ENCODE data around the gene TEKT4. TPM values are rescaled to one million over a fixed set of nuclear protein-coding genes. Genes with fewer than 3 reads are reported as not detected.
"Not testable (repeated sequence)": the region's sequence is repeated elsewhere in the genome, so short reads cannot be mapped to it uniquely, and the experiment has no call there.

Gene TEKT4
- total and polyA plus RNA-seq, 4 donors: 0.69 to 3.8 (median 2.4) TPM

GRCh38 chr2:94875820-94876522, 4.7 kb downstream of the TEKT4 start:
- H3K9me3 ChIP-seq (ENCODE audit: control insufficient read depth, insufficient read depth, low read length): no peaks in the 10 kb centered on the region
- H3K4me1 ChIP-seq (ENCODE audit: control insufficient read depth, insufficient read depth, low read length): peaks cover 23% of the 10 kb centered on the region
- H3K4me3 ChIP-seq (ENCODE audit: low read depth, low read length): no peak overlapping the region
- H3K36me3 ChIP-seq (ENCODE audit: control insufficient read depth, insufficient read depth, low read length): no peaks in the 10 kb centered on the region
- no peak overlapping the region for H3K27ac ChIP-seq (ENCODE audit: low read depth, low read length)
- DNase-seq (ENCODE audit: low read depth in 4 of 6, low spot score in 6 of 6): no peak
- H3K27me3 ChIP-seq (ENCODE audit: control insufficient read depth, insufficient read depth, low read length): peaks cover 20% of the 10 kb centered on the region
- 72% methylated on average over 14 of the region's 17 CpGs for WGBS (ENCODE audit: insufficient coverage)

- Histone ChIP-seq H3K4me1 (ENCODE audit: control insufficient read depth, insufficient read depth, low read length) (peaks cover 17% of the 10 kb centered on the region), H3K4me3 (ENCODE audit: low read depth, low read length) (no peak overlapping the region), H3K36me3 (ENCODE audit: control insufficient read depth, insufficient read depth, low read length) (no peaks in the 10 kb centered on the region), H3K9me3 (ENCODE audit: control insufficient read depth, insufficient read depth, low read length) (no peaks in the 10 kb centered on the region), H3K27me3 (ENCODE audit: control insufficient read depth, insufficient read depth, low read length) (peaks cover 14% of the 10 kb centered on the region), H3K27ac (ENCODE audit: low read depth, low read length) (no peak overlapping the region)
- no peak for DNase-seq (ENCODE audit: low read depth in 4 of 6, low spot score in 6 of 6)
- WGBS (ENCODE audit: insufficient coverage): 95% methylated on average over 15 of the region's 16 CpGs
Measured at GRCh38 chr2:94876523-94876863, 5.3 kb downstream of the TEKT4 start.

- no peak for DNase-seq (ENCODE audit: low read depth in 4 of 6, low spot score in 6 of 6)
- Histone ChIP-seq H3K36me3 (ENCODE audit: control insufficient read depth, insufficient read depth, low read length) (no peaks in the 10 kb centered on the region), H3K4me1 (ENCODE audit: control insufficient read depth, insufficient read depth, low read length) (peaks cover 11% of the 10 kb centered on the region), H3K27ac (ENCODE audit: low read depth, low read length) (no peak overlapping the region), H3K9me3 (ENCODE audit: control insufficient read depth, insufficient read depth, low read length) (no peaks in the 10 kb centered on the region), H3K4me3 (ENCODE audit: low read depth, low read length) (no peak overlapping the region), H3K27me3 (ENCODE audit: control insufficient read depth, insufficient read depth, low read length) (peaks cover 9% of the 10 kb centered on the region)
- WGBS (ENCODE audit: insufficient coverage): 84% methylated on average over 5 of the region's 5 CpGs
Measured at GRCh38 chr2:94877129-94877528, 5.9 kb downstream of the TEKT4 start.

- not testable (repeated sequence) for H3K9me3 ChIP-seq (ENCODE audit: control insufficient read depth, insufficient read depth, low read length); H3K27me3 ChIP-seq (ENCODE audit: control insufficient read depth, insufficient read depth, low read length); H3K36me3 ChIP-seq (ENCODE audit: control insufficient read depth, insufficient read depth, low read length); H3K4me3 ChIP-seq (ENCODE audit: low read depth, low read length); H3K4me1 ChIP-seq (ENCODE audit: control insufficient read depth, insufficient read depth, low read length); H3K27ac ChIP-seq (ENCODE audit: low read depth, low read length); DNase-seq (ENCODE audit: low read depth in 4 of 6, low spot score in 6 of 6)
- 83% methylated on average over 7 of the region's 7 CpGs for WGBS (ENCODE audit: insufficient coverage)
Measured at GRCh38 chr2:94878575-94878974, 7.3 kb downstream of the TEKT4 start.

- 88% methylated on average over 9 of the region's 9 CpGs for WGBS (ENCODE audit: insufficient coverage)
- Histone ChIP-seq H3K4me3 (ENCODE audit: low read depth, low read length) (no peak overlapping the region), H3K36me3 (ENCODE audit: control insufficient read depth, insufficient read depth, low read length) (no peaks in the 10 kb centered on the region), H3K27ac (ENCODE audit: low read depth, low read length) (no peak overlapping the region), H3K27me3 (ENCODE audit: control insufficient read depth, insufficient read depth, low read length) (no peaks in the 10 kb centered on the region), H3K9me3 (ENCODE audit: control insufficient read depth, insufficient read depth, low read length) (no peaks in the 10 kb centered on the region), H3K4me1 (ENCODE audit: control insufficient read depth, insufficient read depth, low read length) (peaks cover 3% of the 10 kb centered on the region)
- no peak for DNase-seq (ENCODE audit: low read depth in 4 of 6, low spot score in 6 of 6)
Measured at GRCh38 chr2:94879314-94879981, 8.2 kb downstream of the TEKT4 start.

GRCh38 chr2:94879982-94880377, 8.8 kb downstream of the TEKT4 start:
- Histone ChIP-seq H3K27me3 (ENCODE audit: control insufficient read depth, insufficient read depth, low read length) (no peaks in the 10 kb centered on the region), H3K4me1 (ENCODE audit: control insufficient read depth, insufficient read depth, low read length) (no peaks in the 10 kb centered on the region), H3K36me3 (ENCODE audit: control insufficient read depth, insufficient read depth, low read length) (no peaks in the 10 kb centered on the region), H3K9me3 (ENCODE audit: control insufficient read depth, insufficient read depth, low read length) (no peaks in the 10 kb centered on the region), H3K27ac (ENCODE audit: low read depth, low read length) (no peak overlapping the region), H3K4me3 (ENCODE audit: low read depth, low read length) (no peak overlapping the region)
- DNase-seq (ENCODE audit: low read depth in 4 of 6, low spot score in 6 of 6): no peak
- WGBS (ENCODE audit: insufficient coverage): 93% methylated on average over 11 of the region's 11 CpGs

- H3K27me3 ChIP-seq (ENCODE audit: control insufficient read depth, insufficient read depth, low read length): no peaks in the 10 kb centered on the region
- no peaks in the 10 kb centered on the region for H3K9me3 ChIP-seq (ENCODE audit: control insufficient read depth, insufficient read depth, low read length)
- 74% methylated on average over 8 of the region's 8 CpGs for whole genome bisulfite sequencing (ENCODE audit: insufficient coverage)
- no peak overlapping the region for H3K27ac ChIP-seq (ENCODE audit: low read depth, low read length)
- no peak for DNase-seq (ENCODE audit: low read depth in 4 of 6, low spot score in 6 of 6)
- H3K36me3 ChIP-seq (ENCODE audit: control insufficient read depth, insufficient read depth, low read length): no peaks in the 10 kb centered on the region
- H3K4me1 ChIP-seq (ENCODE audit: control insufficient read depth, insufficient read depth, low read length): no peaks in the 10 kb centered on the region
- no peak overlapping the region for H3K4me3 ChIP-seq (ENCODE audit: low read depth, low read length)
Measured at GRCh38 chr2:94880507-94880906, 9.3 kb downstream of the TEKT4 start.

- WGBS (ENCODE audit: insufficient coverage): 80% methylated on average over 6 of the region's 6 CpGs
- Histone ChIP-seq H3K27me3 (ENCODE audit: control insufficient read depth, insufficient read depth, low read length) (no peaks in the 10 kb centered on the region), H3K4me1 (ENCODE audit: control insufficient read depth, insufficient read depth, low read length) (no peaks in the 10 kb centered on the region), H3K4me3 (ENCODE audit: low read depth, low read length) (no peak overlapping the region), H3K9me3 (ENCODE audit: control insufficient read depth, insufficient read depth, low read length) (no peaks in the 10 kb centered on the region), H3K27ac (ENCODE audit: low read depth, low read length) (no peak overlapping the region), H3K36me3 (ENCODE audit: control insufficient read depth, insufficient read depth, low read length) (no peaks in the 10 kb centered on the region)
- no peak for DNase-seq (ENCODE audit: low read depth in 4 of 6, low spot score in 6 of 6)
Measured at GRCh38 chr2:94881070-94881469, 9.8 kb downstream of the TEKT4 start.

GRCh38 chr2:94890234-94890633, 19.0 kb downstream of the TEKT4 start:
- Histone ChIP-seq H3K9me3 (ENCODE audit: control insufficient read depth, insufficient read depth, low read length) (no peaks in the 10 kb centered on the region), H3K4me3 (ENCODE audit: low read depth, low read length) (no peak overlapping the region), H3K27ac (ENCODE audit: low read depth, low read length) (no peak overlapping the region), H3K36me3 (ENCODE audit: control insufficient read depth, insufficient read depth, low read length) (no peaks in the 10 kb centered on the region), H3K27me3 (ENCODE audit: control insufficient read depth, insufficient read depth, low read length) (no peaks in the 10 kb centered on the region), H3K4me1 (ENCODE audit: control insufficient read depth, insufficient read depth, low read length) (no peaks in the 10 kb centered on the region)
- no CpG with 5 or more reads among the region's 4 CpGs for WGBS (ENCODE audit: insufficient coverage)
- no peak for DNase-seq (ENCODE audit: low read depth in 4 of 6, low spot score in 6 of 6)

- not testable (repeated sequence) for H3K4me3 ChIP-seq (ENCODE audit: low read depth, low read length); H3K9me3 ChIP-seq (ENCODE audit: control insufficient read depth, insufficient read depth, low read length); H3K36me3 ChIP-seq (ENCODE audit: control insufficient read depth, insufficient read depth, low read length); H3K4me1 ChIP-seq (ENCODE audit: control insufficient read depth, insufficient read depth, low read length); H3K27me3 ChIP-seq (ENCODE audit: control insufficient read depth, insufficient read depth, low read length); H3K27ac ChIP-seq (ENCODE audit: low read depth, low read length); DNase-seq (ENCODE audit: low read depth in 4 of 6, low spot score in 6 of 6)
- 45% methylated on average over 5 of the region's 7 CpGs for WGBS (ENCODE audit: insufficient coverage)
Measured at GRCh38 chr2:94895273-94895672, 24.0 kb downstream of the TEKT4 start.

All from spinal cord (tissue), 10 donors.